ENCODE results near the gene PPM1L.

The PPM1L gene

GRCh38 chr3:161107311-161107710 lies 351.3 kb downstream of the PPM1L start:
- DNase-seq: no peak

GRCh38 chr3:161108840-161109239 lies 352.8 kb downstream of the PPM1L start:
- no peak for DNase-seq

GRCh38 chr3:161117646-161118045 lies 361.6 kb downstream of the PPM1L start:
- no peak for DNase-seq

- DNase-seq: no peak
Measured at GRCh38 chr3:161126495-161126894, 370.5 kb downstream of the PPM1L start.
